Mucosa of gallbladder (tissue), 1 donor: ENCODE results near the gene ADAM17. TPM values are rescaled to one million over a fixed set of nuclear protein-coding genes. Genes with fewer than 3 reads are reported as not detected.
"Not testable (repeated sequence)": the region's sequence is repeated elsewhere in the genome, so short reads cannot be mapped to it uniquely, and the experiment has no call there.

Source experiments
- DNase-seq: peaks from one replicate; pipeline ENCODE4 v3.0.0-alpha.2; 2020; ENCODE audit warnings: low spot score
- total RNA-seq: library from RNA; stranded (reverse); gene quantifications from one replicate; pipeline ENCODE4 v1.2.1, GENCODE V29; 2021
- donor health status: DM: no; HTN: no; CAD: no.

Gene ADAM17
- total RNA-seq, 1 donor from 2014 or later, result 22.3 TPM

DNA sequence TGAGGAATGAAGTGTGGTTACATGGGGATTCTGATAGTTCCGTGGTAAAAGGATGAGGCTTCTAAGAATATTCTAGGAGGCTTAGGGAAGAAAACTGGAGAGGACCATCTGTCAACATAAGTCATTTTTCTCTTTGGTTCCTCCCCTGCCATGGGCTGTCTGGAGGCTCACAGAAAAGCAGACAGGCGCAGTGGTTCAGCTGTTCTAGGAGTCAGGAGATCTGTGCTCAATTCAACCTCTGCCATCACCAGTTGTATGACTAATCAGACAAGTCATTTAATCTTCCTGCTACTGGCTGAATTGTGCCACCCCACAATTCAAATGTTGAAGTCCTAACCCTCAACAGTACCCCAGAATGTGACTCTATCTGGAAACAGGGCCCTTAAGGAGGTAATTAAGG is 36.4 kb downstream of the ADAM17 start:
- DNase-seq, result no peak

DNA sequence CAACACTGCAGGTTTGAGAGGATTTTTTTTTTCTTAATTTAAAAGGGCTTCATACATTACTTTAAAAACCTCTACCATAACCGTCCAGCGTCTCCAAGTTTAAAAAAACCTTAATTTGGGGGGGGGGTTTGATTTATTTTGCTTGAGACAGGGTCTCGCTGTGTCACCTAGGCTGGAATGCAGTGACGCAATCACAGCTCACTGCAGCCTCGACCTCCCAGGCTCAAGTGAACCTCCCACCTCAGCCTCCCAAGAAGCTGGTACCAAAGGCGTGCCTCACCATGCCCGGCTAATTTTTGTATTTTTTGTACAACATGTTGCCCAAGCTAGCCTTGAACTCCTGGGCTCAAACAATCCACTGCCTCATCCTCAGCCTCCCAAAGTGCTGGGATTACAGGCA is 36.9 kb downstream of the ADAM17 start:
- no peak for DNase-seq

DNA sequence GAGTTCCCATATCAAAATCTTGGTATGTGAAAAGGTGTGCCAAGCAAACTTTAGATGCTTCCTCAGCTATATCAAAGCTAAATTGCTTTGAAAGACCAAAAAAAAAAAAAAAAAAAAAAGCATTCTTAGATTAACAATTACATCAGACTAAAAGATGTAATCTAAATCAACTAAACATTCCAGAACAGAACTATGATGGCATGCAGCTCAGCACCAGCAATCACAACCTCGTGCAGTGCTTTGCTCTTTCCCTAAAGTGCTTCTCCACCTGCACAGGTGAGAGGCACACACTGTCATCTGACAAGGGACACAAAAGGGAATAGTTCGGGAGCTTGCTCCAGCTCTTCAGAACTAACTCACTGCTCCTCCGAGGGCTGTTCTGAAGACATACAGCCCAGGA is 37.5 kb downstream of the ADAM17 start:
- no peak for DNase-seq

DNA sequence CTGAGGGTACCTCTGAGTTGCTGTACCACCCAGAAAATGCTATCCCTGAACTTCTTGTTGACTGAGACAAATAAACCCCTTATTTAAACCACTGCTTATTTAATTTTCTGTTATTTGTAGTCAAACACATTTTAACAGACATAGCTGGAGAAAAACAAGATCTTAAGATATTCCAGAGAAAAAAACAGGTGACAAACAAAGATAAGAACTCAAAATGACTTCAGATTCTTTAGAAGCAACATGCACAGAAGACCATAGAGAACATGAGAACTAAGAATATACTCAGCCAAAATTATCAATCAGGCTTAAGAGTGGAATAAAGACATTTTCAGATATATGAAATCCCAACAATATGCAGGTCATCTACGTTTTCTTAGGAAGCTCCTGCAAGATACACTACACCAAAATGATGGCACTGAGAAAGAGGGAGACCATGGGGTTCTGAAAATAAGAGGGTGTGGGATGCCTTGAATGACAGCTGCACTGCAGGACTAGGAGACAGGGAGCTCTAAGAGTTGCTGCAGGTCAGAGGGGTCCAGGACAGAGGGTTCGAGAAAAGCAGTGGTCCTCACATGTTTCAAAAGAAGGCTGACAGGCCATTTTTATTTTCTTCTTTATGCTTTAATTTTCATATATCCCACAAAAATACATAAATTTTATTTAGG is 38.4 kb downstream of the ADAM17 start:
- no peak for DNase-seq

DNA sequence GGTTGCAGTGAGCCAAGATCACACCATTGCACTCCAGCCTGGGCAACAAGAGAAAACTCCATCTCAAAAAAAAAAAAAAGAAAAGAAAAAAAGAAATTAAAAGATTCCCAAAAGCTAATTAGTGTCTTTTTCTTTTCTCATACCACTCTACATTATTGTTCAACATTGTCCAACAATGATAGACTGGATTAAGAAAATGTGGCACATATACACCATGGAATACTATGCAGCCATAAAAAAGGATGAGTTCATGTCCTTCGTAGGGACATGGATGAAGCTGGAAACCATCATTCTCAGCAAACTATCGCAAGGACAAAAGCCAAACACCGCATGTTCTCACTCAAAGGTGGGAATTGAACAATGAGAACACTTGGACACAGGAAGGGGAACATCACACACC is 41.7 kb downstream of the ADAM17 start:
- not testable (repeated sequence) for DNase-seq

DNA sequence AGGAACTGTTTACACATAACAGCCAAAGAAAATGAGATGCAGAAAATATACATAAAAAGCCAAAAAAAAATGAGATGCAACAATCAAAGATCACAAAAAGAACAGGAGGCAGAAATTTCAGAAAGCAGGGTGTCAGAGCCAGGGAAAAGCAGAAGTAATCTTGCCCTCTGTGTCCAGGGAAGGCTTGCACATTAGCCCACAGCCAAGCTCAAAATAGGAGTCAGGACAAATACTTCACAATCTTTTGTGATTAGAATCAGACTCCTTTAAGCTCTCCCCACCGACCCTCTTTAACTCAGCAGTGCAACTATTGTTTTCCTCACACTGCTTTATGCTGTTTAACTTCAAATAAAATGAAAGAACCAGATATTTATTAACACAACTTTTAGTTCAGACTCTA is 46.7 kb downstream of the ADAM17 start:
- no peak for DNase-seq

DNA sequence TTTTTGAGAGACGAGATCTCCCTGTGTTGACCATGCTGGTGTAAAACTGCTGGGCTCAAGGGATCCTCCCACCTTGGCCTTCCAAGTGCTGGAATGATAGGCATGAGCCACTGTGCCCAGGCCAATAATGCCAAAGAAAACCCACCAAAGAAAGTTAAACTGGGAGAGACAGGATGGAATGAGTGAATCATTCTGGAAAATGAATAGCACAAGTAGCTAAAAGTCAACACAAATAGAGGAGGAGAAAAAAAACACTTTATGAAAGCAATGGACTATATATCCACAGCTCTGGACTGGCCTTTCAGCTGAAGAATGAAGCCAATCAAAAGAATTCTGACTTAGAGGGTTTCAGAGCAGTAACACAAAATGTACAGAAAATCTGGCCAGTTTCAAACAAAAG is 57.4 kb downstream of the ADAM17 start:
- DNase-seq, result no peak

DNA sequence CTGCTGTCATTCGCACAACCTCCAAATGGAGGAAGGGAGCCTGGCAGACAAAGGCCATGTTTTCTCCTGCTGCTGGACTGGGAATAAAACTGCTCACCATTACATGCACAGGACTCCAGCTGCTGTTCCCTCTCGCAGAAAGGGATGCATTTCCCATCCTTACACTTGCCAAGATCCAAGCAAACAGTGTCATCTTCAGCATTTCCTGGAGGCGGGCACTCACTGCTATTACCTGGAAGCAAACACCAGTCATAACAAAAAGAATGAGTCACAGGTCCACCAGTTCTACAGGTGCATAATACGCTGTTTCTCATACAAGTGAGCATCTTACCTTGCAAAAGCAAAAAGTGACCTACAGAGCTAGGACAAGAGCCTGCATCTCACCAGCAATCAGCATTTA is 58.6 kb downstream of the ADAM17 start:
- no peak for DNase-seq

DNA sequence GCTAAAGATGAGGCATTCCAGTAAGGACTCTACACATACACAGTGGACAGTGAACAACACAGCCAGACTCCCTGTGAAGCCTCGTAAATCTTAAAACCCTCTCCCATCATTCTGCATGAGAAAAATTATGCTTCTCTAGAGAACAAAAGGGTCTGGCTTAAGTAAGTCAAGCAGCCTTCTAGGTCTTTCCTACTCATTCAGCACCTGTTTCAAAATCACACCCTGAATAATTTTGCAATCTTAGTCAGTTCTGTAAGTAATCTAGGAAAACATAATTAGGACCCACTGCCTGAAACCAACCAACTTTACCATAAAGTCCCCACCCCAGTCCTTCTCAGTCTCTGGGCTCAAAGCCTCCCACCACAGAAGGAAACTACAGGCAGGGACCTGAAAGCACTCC is 61.5 kb downstream of the ADAM17 start:
- DNase-seq, result no peak

DNA sequence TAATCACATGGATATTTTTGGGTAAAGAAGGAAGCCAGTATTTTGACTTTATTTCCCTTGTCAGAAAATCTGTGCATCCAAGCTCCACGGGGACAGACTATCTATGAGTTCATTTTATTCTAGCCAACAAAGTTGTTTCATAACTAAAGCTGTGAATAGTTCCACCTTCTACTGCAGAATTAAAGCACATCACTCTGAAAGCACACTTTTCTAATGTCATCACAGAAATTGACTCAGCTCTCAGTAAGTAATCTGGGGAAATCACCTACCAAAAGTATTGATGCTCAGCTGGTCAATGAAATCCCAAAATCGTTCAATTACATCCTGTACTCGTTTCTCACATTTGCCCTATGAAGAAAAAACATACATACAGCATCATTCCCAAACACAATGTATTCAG is 62.2 kb downstream of the ADAM17 start:
- DNase-seq, result no peak

DNA sequence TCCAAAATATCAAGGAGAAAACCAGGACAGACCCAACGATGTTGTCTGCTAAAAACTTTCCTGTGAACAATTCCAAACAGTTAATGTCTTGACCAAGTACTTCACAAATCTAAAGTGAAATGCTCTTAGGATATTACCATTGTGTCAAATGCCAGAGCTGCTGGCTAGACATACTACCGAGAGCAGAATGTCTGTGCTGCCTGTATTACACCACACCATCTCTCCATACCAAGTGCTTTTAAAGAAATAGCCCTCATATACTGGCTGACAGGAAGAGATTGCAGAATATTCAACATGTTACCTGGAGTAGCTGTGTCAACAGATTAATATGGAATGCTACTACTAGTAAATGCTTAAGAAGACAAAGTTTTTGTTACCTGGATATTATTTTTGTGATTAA is 62.7 kb downstream of the ADAM17 start:
- no peak for DNase-seq

DNA sequence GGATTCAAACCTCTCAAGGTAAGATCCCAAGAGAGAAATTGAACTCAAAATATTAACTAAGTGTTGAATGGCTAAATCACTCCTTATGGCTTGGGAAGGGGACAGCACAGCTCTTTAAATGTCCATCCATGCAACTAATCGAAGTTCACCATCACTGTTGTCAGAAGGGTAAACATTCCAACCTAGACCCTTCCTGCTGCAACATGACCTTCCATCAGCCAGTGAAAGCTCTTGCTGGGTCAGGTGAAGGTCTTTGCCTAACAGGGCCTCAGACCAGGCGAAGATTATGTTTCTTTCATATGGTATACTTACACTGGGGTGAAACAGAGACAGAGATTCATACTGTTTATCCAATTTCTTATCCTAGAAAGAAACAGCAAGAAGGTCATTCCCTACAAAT is 64.8 kb downstream of the ADAM17 start:
- no peak for DNase-seq

DNA sequence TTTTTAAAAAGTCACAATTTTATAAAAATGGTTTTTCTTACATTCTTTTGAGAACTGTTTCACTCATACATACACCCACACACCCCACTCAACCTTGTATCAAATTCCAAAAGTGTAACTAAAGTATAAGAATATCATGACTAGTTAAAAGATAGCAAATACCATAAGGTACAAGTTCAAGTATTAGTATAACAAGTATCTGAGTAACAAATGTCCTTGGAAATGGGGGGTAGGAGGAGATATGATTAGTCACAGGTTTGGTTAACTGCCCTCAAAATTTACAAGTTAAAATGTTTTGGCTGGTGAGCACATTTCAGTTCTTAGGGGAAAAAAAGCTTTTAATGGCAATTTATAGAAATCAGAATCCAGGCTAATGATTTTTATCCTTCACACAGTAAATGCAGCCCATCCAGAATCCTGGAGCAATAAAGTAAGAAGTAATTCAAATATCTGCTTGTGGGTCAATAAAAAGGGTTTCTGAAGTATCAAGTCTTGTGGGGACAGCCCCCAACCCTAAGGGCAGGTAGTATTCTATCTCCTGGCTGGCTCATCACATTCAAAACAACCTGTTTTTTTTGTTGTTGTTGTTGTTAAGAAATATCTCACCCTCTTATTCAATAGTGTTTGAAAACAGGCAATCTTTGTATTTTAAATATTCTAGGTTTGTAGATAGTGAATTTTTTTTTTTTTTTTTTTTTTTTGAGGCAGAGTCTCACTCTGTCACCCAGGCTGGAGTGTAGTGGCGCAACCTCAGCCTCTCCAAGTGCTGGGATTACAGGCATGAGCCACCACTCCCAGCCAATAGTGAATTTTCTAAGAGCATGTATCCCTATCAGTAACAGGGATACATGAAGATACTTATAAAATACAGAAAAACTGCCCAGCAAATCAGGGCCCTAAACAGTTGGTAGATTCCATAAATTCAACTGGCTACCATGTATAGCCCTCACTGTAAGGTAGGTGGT is 66.8 kb downstream of the ADAM17 start:
- DNase-seq, result no peak

DNA sequence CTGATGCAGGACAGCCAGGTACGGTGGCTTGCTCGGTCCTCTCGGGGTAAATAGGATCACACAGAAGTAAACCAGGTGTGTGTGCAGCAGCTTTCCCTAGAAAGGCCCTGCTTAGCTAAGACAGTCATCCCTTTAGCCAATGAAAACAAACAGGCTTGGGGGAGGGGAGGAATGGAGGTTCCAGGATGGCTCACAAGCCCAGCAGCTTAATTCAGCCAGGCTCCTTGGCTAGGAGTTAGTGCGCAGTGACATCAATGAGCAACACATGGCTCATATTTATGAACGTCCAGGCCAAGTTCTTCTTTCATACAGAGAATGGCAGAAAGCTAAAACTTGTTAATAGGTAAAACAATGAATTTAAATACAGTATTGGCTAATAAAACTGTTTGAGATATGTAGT is 71.1 kb downstream of the ADAM17 start:
- DNase-seq, result no peak

DNA sequence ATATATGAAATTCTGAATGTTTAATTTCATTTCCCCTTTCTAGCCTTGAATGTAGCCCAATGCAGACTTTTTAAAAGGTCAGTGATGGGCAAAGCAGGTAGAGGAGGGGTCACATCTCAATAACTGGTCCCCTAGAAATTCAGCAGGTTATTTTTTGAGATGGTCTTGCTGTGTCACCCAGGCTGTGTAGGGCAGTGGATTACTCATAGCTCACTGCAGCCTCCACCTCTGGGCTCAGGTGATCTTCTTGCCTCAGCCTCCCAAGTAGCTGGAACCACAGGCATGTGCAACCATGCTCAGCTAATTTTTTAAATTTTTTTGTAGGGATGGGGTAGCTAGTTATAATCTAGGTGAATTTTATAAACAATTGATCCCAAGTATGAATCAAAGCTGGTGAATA is 72.5 kb downstream of the ADAM17 start:
- DNase-seq, result no peak

DNA sequence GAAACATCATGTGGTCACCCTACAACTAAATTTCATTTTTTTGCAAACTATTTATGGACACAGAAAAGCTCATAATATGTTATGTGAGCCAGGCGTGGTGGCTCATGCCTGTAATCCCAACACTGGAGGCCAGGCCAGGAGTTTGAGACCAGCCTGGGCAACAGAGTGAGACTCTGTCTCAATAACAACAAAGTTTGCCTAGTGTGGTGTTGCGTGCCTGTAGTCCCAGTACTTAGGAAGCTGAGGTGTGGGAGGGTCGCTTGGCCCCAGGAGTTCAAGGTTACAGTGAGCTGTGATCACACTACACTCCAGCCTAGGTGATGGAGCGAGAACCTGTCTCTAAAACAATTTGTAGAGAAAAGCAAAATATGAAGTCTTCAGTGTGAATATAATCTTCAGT is 75.5 kb downstream of the ADAM17 start:
- no peak for DNase-seq

DNA sequence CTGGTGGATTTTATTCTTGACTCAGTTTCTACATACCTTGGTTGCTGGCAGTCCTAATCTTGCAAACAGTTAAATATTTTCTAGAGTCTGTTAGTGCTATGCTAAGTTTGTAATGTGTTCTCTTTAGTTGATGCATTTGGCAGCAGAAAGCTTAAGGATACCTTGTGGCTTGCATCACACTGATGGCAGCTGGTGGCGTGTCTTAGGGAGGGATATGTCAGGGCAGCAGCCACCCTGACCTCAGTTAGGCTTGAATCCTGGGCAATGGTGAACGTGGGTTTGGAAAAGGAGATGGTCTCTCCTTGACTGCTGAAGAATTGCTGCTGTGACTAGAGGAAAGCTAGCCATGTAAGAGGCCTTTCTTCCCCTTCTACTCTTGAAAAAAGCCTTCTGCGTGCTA is 77.1 kb downstream of the ADAM17 start:
- no peak for DNase-seq

DNA sequence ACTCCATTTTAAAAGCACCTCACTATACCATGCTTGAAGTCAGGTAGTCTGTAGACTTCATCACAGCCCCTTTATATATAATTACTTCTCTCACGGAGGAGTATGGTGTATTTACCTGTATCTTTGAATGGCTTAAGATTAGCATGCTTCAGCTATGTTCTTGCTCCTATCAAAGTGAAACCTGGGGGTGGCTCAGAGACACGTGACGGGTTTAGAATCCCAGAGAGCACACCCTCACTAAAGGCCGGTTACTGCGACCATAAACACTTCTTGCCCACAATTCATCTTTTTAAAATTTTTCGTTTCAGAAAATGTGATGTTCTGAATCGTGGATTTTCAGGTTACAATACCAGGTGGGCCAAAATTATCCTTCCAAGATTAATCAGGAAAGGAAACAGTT is 77.7 kb downstream of the ADAM17 start:
- no peak for DNase-seq

DNA sequence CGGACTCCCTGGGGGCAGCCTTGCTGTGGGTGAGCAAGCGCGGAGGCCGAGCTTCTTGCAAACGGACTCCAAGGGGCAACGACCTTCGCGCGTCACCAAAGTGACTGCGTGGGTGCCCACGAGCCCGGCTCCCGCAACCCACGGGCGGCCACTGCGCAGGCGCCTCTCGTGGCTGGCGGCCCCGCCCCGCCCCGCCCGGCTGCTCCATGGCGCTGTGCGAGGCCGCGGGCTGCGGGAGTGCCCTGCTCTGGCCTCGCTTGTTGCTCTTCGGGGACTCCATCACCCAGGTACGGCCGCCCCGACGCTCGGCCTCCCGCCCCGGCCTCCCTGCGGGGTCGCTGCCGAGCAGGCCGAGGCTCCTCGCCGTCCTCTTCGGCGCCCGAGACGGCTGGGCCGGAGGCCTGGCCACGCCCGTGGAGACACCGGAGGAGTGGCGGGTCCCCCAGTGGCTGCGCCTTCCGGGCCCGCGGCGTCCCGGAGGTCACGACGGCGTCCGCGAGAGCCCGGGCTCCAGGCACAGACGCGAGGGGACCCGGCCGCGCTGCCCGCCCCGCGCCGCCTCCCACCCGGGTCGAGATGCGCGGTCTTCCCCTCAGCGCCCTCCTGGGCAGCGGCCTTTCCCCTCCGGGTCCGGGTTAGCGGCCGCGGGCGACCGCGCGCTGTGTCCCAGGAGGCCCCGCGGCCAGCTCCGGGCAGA is 81.1 kb downstream of the ADAM17 start, which contains the start of gene IAH1:
TSS of gene IAH1 (plus strand) at position 191 of the 697 bp plus-strand sequence. CDS start at position 207, 16 bp downstream.
- DNase-seq, result peak; percentile 53

DNA sequence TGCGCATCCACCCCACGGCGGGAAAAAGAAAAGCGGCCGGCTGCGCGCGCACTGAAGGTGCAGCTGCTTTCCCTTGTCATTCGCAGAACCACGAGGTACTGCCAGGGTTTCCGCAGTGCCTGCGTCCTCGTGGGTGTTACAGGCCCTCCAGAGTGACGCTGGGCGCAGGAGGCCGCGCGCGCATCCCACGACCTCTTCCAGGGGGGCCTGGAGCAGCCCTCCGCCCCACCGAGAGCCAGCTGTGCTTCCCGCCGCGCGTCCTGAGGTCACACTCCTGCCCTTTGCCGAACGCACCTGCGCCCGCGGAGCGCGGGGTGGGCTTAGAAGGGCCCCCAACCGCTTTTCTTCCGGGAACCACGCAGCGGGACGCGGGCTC is 81.7 kb downstream of the ADAM17 start:
- peak; percentile 39 for DNase-seq

DNA sequence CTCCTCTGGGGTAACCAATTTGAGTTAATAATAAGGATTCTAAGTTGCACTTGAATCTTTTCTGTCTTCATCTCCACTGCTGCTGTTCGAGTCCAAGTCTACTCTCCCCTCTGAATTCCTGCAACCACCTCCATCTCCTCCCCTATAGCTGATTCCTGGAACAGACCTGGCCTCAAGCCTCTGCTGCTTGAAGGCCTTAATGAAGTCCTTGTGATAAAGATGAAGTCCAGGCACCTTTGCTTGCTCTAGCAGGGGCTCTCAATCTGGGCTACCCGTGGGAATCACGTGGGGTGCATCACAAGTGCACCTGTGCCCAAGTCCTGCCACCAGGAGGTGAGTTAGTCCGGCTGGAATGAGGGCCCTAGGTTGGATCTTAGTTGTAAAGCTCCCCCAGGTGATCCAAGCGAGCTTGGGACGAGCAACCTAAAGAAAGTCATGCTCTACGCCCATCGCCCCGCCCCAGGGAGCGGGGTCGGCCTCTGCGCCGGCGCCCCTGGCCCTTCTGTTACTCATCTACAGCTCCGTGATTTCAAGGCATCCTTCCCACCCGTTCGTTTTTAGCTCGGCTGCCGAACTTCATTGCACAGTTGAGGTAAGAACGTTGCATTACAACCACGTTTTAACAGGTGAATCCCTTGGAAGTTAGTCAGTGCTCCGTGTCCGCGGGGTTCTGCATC is 82.2 kb downstream of the ADAM17 start:
- no peak for DNase-seq

DNA sequence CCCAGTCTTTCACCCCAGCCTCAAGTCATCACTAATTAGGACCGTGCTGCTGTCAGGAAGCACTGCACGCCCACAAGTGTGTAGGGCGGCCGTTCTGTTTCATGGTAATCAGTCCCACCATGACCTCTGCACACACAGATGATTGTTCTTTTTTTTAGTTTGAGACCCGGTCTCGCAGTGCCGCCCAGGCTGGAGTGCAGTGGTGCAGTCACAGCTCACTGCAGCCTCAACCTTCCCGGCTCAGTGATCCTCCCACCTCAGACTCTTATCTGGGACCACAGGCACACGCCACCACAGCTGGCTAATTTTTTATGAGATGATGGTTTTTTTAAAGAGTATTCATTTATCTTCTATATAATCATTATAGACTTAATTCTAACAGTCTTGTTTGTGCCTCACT is 83.1 kb downstream of the ADAM17 start:
- no peak for DNase-seq
